ENCODE measurements around the gene ARL2. TPM values are rescaled to one million over a fixed set of nuclear protein-coding genes. Genes with fewer than 3 reads are reported as not detected.
"Not testable (repeated sequence)": the region's sequence is repeated elsewhere in the genome, so short reads cannot be mapped to it uniquely, and the experiment has no call there.

Gene ARL2
- total RNA-seq, 2 donors from 2014 or later = 67.6 to 75.5 TPM

DNA sequence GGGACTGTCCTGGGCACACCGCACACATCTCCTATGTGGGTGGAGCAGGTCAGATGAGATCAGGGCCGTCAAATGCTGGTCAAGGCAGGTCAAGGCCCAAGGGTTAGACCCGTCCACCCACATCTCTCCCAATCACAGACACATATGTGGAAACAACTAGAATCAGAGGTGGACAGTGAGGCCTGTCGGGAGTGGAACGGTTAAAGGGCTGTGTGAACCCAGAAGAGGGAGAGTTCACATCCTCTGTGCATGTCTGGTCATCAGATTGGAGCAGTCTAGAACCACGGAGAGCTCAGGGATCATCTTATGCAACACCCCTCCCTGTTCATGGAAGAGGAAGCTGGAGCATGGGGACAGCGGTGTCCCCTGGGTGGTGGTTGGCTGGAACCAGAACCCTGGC is 5.9 kb downstream of the ARL2 start:
- intact Hi-C loops (cut with DNase I) = no loop called here
- TF ChIP-seq POLR2A (IDR thresholded peaks at IDR 0.05) (no peak), CTCF (IDR thresholded peaks at IDR 0.05) (no peak)
- no peak for DNase-seq
- Histone ChIP-seq H3K36me3 (replicated peaks in 1 of 2; ENCODE audit: insufficient read depth in 1 of 2, low read depth in 2 of 2) (peaks cover 0 to 2% of the 10 kb centered on the region in 2 donors), H3K9me3 (no peaks in the 10 kb centered on the region), H3K4me3 (no peak overlapping the region), H3K27me3 (no peaks in the 10 kb centered on the region), H3K27ac (no peak overlapping the region), H3K4me1 (peaks cover 9% of the 10 kb centered on the region)
- no peak for ATAC-seq
- 85 to 91% methylated on average over 5 to 7 of the region's 7 CpGs for WGBS, 2 donors

DNA sequence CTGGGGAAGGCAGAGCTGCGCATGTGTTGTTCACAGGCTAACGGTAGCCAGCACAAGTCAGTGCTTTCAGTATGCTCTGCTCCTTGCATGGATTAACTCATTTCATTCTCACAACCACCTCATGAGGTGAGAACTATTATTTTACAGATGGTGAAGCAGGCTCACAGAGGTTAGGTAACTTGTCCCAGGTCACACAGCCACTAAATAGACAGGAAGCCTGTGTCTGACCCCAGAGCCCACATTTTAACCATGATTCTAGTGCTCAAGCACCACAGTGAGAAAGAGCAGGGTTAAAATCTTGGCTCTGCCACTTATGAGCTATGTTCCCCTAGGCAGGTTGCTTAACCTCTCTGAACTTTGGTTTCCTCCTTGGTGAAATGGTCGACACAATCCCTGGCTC is 7.0 kb downstream of the ARL2 start:
- H3K27ac ChIP-seq = no peak overlapping the region
- H3K27me3 ChIP-seq = no peaks in the 10 kb centered on the region
- H3K4me3 ChIP-seq = no peak overlapping the region
- H3K36me3 ChIP-seq (replicated peaks in 1 of 2; ENCODE audit: insufficient read depth in 1 of 2, low read depth in 2 of 2) = peaks cover 0 to 2% of the 10 kb centered on the region in 2 donors
- TF ChIP-seq POLR2A (IDR thresholded peaks at IDR 0.05) (no peak), CTCF (IDR thresholded peaks at IDR 0.05) (no peak)
- ATAC-seq (no peak), DNase-seq (no peak)
- no peaks in the 10 kb centered on the region for H3K4me1 ChIP-seq
- intact Hi-C loops (cut with DNase I) = no loop called here
- no peaks in the 10 kb centered on the region for H3K9me3 ChIP-seq
- WGBS, 2 donors = 84 to 91% methylated on average over 3 of the region's 3 CpGs

DNA sequence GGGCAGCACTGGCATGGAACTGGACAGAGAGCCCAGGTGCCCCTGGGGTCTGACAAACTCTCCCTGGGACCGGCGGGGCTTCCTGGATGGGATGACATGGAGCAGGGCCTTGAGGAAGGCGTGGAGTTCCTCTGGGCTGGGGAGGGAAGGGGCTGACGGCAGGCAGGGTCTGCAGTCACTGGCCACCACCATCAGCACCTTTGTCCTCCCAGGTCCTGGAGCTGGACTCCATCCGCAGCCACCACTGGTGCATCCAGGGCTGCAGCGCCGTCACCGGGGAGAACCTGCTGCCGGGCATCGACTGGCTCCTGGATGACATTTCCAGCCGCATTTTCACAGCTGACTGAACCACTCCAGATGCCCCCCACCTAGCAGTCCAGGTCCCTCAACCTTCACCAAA is 7.5 kb downstream of the ARL2 start:
- Histone ChIP-seq H3K27ac (no peak overlapping the region), H3K4me1 (no peaks in the 10 kb centered on the region), H3K9me3 (no peaks in the 10 kb centered on the region), H3K4me3 (no peak overlapping the region), H3K27me3 (no peaks in the 10 kb centered on the region), H3K36me3 (replicated peaks in 1 of 2; ENCODE audit: insufficient read depth in 1 of 2, low read depth in 2 of 2) (peaks cover 0 to 2% of the 10 kb centered on the region in 2 donors)
- 91 to 97% methylated on average over 6 to 11 of the region's 11 CpGs for WGBS, 2 donors
- no peak for ATAC-seq
- TF ChIP-seq CTCF (IDR thresholded peaks at IDR 0.05) = no peak
- TF ChIP-seq POLR2A (IDR thresholded peaks at IDR 0.05) = no peak
- DNase-seq = no peak
- intact Hi-C loops (cut with DNase I) = no loop called here

DNA sequence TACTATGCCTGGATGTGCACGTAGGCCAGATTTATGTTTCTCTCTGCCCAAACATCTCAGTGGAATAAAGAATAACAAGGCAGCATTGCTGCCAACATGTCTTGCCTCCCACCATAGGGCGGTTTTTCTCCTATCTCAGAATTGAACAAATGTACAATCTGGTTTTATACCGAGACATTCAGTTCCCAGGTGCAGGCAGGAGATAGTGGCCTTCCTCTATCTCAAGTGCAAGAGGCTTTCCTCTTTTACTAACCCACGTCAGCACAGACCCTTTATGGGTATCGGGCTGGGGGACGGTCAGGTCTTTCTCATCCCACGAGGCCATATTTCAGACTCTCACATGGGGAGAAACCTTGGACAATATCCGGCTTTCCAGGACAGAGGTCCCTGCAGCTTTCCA is 9.5 kb downstream of the ARL2 start:
- H3K9me3 ChIP-seq; H3K36me3 ChIP-seq (replicated peaks in 1 of 2; ENCODE audit: insufficient read depth in 1 of 2, low read depth in 2 of 2); DNase-seq; H3K27ac ChIP-seq; H3K27me3 ChIP-seq; intact Hi-C loops (cut with DNase I); H3K4me3 ChIP-seq; ATAC-seq: not testable (repeated sequence)
- peaks cover 13% of the 10 kb centered on the region for H3K4me1 ChIP-seq
- 70 to 72% methylated on average over 8 of the region's 8 CpGs for WGBS, 2 donors

DNA sequence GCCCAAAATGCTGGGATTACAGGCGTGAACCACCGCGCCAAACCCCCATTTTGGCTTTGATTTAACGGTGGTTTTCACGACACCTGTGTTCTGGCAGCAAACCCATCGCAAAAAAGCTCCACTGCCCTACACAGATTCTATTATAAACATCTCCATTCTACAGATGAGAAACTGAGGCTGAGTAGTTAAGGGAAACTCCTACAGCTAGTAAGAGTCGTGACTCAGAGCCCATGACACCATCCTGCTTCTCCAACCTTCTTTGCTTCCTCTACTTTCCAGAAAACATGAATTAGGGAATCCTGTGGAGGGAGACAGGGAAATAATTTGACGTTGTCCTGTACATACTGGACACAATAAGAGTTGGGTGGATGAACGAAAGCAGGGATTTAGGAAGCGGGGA is 12.8 kb downstream of the ARL2 start:
- Histone ChIP-seq H3K36me3 (replicated peaks in 1 of 2; ENCODE audit: insufficient read depth in 1 of 2, low read depth in 2 of 2) (no peaks in the 10 kb centered on the region), H3K4me1 (peaks cover 16% of the 10 kb centered on the region), H3K9me3 (no peaks in the 10 kb centered on the region), H3K27me3 (no peaks in the 10 kb centered on the region), H3K27ac (peak overlapping the region in 3 of 4 donors; percentile 84 to 93 (median 87)), H3K4me3 (no peak overlapping the region)
- no peak for ATAC-seq
- DNase-seq = no peak
- no peak for TF ChIP-seq CTCF (IDR thresholded peaks at IDR 0.05)
- TF ChIP-seq POLR2A (IDR thresholded peaks at IDR 0.05) = no peak
- 52 to 55% methylated on average over 10 of the region's 10 CpGs for WGBS, 2 donors
- intact Hi-C loops (cut with DNase I) = no loop called here
